ENCODE measurements around the gene FLT3LG. TPM values are rescaled to one million over a fixed set of nuclear protein-coding genes. Genes with fewer than 3 reads are reported as not detected.

FLT3LG gene
- total RNA-seq, 2 donors from 2014 or later: 2.9 to 10.7 TPM

- Histone ChIP-seq H3K4me3 (no peak overlapping the region), H3K4me1 (replicated peaks) (no peaks in the 10 kb centered on the region), H3K9me3 (no peaks in the 10 kb centered on the region), H3K36me3 (peaks cover 5% of the 10 kb centered on the region in 2 donors), H3K27me3 (replicated peaks; ENCODE audit: insufficient read depth) (no peaks in the 10 kb centered on the region), H3K27ac (no peak overlapping the region)
- WGBS: 34% methylated on average over 14 of the region's 14 CpGs
- intact Hi-C loops (cut with DNase I): loop anchor here (2.0 kb wide), 1 partner anchor 44 kb away; no protein-coding TSS in a partner anchor
- no peak for DNase-seq (ENCODE audit: low spot score)
- peak in 3 of 4 experiments; percentile 72 to 79 (median 78) for TF ChIP-seq CTCF (IDR thresholded peaks at IDR 0.05)
- no peak for TF ChIP-seq POLR2A (IDR thresholded peaks at IDR 0.05)
- TF ChIP-seq POLR2AphosphoS5 (IDR thresholded peaks at IDR 0.05): peak; percentile 59
Observed at GRCh38 chr19:49502866-49503581, 29.0 kb downstream of the FLT3LG start.

GRCh38 chr19:49503582-49503962 is 29.6 kb downstream of the FLT3LG start:
- no peak for TF ChIP-seq CTCF (IDR thresholded peaks at IDR 0.05)
- no peak for TF ChIP-seq POLR2A (IDR thresholded peaks at IDR 0.05)
- TF ChIP-seq POLR2AphosphoS5 (IDR thresholded peaks at IDR 0.05): no peak
- DNase-seq (ENCODE audit: low spot score): no peak
- WGBS: 74% methylated on average over 9 of the region's 9 CpGs
- Histone ChIP-seq H3K27ac (no peak overlapping the region), H3K4me1 (replicated peaks) (no peaks in the 10 kb centered on the region), H3K27me3 (replicated peaks; ENCODE audit: insufficient read depth) (no peaks in the 10 kb centered on the region), H3K36me3 (no peaks in the 10 kb centered on the region), H3K9me3 (no peaks in the 10 kb centered on the region), H3K4me3 (no peak overlapping the region)
- intact Hi-C loops (cut with DNase I): loop anchor here (2.0 kb wide), 1 partner anchor 43 kb away; no protein-coding TSS in a partner anchor

- Histone ChIP-seq H3K9me3 (no peaks in the 10 kb centered on the region), H3K4me1 (replicated peaks) (no peaks in the 10 kb centered on the region), H3K27me3 (replicated peaks; ENCODE audit: insufficient read depth) (no peaks in the 10 kb centered on the region), H3K4me3 (no peak overlapping the region), H3K36me3 (no peaks in the 10 kb centered on the region), H3K27ac (no peak overlapping the region)
- DNase-seq (ENCODE audit: low spot score): no peak
- TF ChIP-seq POLR2A (IDR thresholded peaks at IDR 0.05): no peak
- TF ChIP-seq CTCF (IDR thresholded peaks at IDR 0.05): peak; percentile 12 to 71 (median 59)
- TF ChIP-seq POLR2AphosphoS5 (IDR thresholded peaks at IDR 0.05): no peak
- intact Hi-C loops (cut with DNase I): loop anchor here (1.0 kb wide), 1 partner anchor 41 kb away; no protein-coding TSS in a partner anchor
- 35% methylated on average over 8 of the region's 8 CpGs for whole genome bisulfite sequencing
Observed at GRCh38 chr19:49506575-49507105, 32.6 kb downstream of the FLT3LG start.

- no peaks in the 10 kb centered on the region for H3K9me3 ChIP-seq
- no peak overlapping the region for H3K4me3 ChIP-seq
- intact Hi-C loops (cut with DNase I): no loop called here
- no peaks in the 10 kb centered on the region for H3K27me3 ChIP-seq (replicated peaks; ENCODE audit: insufficient read depth)
- 77% methylated on average over 12 of the region's 12 CpGs for WGBS
- no peaks in the 10 kb centered on the region for H3K36me3 ChIP-seq
- H3K27ac ChIP-seq: no peak overlapping the region
- TF ChIP-seq POLR2A (IDR thresholded peaks at IDR 0.05) (no peak), POLR2AphosphoS5 (IDR thresholded peaks at IDR 0.05) (no peak), CTCF (IDR thresholded peaks at IDR 0.05) (no peak)
- no peak for DNase-seq (ENCODE audit: low spot score)
- H3K4me1 ChIP-seq (replicated peaks): no peaks in the 10 kb centered on the region
Observed at GRCh38 chr19:49507803-49508494, 33.9 kb downstream of the FLT3LG start.

Measured in prostate gland (tissue), 2 donors.